Measurements from ENCODE around the gene RASSF4.

DNA sequence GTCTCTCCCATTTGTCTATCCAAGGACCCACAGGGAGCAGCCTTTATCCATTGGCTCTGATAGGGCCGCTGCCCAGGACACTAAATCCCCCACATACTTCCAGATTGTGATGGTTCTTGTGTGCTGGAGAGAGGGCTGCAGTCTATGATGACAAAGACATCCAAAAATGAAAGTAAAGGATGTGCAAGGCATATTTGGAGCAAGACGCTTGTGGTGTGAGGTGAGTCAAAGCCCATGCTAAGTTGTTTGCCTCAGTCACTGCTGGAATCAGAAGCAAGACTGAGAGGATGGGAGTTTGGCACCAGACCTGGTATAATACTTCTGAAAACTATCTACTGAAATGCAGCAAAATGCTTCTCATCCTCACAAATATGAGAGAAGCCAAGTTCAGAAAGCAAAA is 63.8 kb downstream of the RASSF4 start:
- TF ChIP-seq, protein P1, sequence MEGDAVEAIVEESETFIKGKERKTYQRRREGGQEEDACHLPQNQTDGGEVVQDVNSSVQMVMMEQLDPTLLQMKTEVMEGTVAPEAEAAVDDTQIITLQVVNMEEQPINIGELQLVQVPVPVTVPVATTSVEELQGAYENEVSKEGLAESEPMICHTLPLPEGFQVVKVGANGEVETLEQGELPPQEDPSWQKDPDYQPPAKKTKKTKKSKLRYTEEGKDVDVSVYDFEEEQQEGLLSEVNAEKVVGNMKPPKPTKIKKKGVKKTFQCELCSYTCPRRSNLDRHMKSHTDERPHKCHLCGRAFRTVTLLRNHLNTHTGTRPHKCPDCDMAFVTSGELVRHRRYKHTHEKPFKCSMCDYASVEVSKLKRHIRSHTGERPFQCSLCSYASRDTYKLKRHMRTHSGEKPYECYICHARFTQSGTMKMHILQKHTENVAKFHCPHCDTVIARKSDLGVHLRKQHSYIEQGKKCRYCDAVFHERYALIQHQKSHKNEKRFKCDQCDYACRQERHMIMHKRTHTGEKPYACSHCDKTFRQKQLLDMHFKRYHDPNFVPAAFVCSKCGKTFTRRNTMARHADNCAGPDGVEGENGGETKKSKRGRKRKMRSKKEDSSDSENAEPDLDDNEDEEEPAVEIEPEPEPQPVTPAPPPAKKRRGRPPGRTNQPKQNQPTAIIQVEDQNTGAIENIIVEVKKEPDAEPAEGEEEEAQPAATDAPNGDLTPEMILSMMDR (IDR thresholded peaks at IDR 0.05 in 2 of 3, conservative IDR thresholded peaks at IDR 0.05 in 1 of 3; ENCODE audit: borderline replicate concordance in 1 of 3, insufficient read depth in 1 of 3, low read depth in 2 of 3, low read length in 2 of 3) = no peak
- TF ChIP-seq POLR2A (IDR thresholded peaks at IDR 0.05; ENCODE audit: borderline replicate concordance, extremely low read depth, insufficient read depth, insufficient read length) = no peak
- TF ChIP-seq EZH2 (IDR thresholded peaks at IDR 0.05) = no peak
- no peak for TF ChIP-seq SRF (IDR thresholded peaks at IDR 0.05; ENCODE audit: low read depth)
